C4-2B (cell line): ENCODE data around the gene RTKN2.

Experiments
- CTCF ChIP-seq: fragments of 450-650 bp; conservative IDR thresholded peaks from 2 replicates; pipeline ENCODE4 v1.5.1; 2017; ENCODE audit warnings: mild to moderate bottlenecking
- ZFX ChIP-seq: fragments of 450-650 bp; IDR thresholded peaks from 2 replicates; pipeline ENCODE4 v1.6.1; 2017

- TF ChIP-seq CTCF: no peak
- no peak for TF ChIP-seq ZFX
Measured at GRCh38 chr10:62133618-62134017, 135.0 kb downstream of the RTKN2 start.
